ENCODE measurements around the gene ANKRD33B. TPM values are rescaled to one million over a fixed set of nuclear protein-coding genes. Genes with fewer than 3 reads are reported as not detected.
"Not testable (repeated sequence)": the region's sequence is repeated elsewhere in the genome, so short reads cannot be mapped to it uniquely, and the experiment has no call there.

ANKRD33B gene
- total and polyA plus RNA-seq, 2 donors, result 4.4 to 4.7 TPM

- no peak for DNase-seq (ENCODE audit: extremely low spot score)
- no peaks in the 10 kb centered on the region for H3K4me1 ChIP-seq (ENCODE audit: insufficient read depth)
- whole genome bisulfite sequencing, result 88% methylated on average over 10 of the region's 10 CpGs
- H3K27ac ChIP-seq (ENCODE audit: low read depth), result no peak overlapping the region
- no peak overlapping the region for H3K4me3 ChIP-seq (ENCODE audit: low read depth, low read length)
- no peaks in the 10 kb centered on the region for H3K36me3 ChIP-seq (ENCODE audit: insufficient read depth)
Measured at GRCh38 chr5:10623305-10623910, 59.5 kb downstream of the ANKRD33B start.

GRCh38 chr5:10624206-10624605 lies 60.3 kb downstream of the ANKRD33B start:
- DNase-seq (ENCODE audit: extremely low spot score), result no peak
- no peak overlapping the region for H3K4me3 ChIP-seq (ENCODE audit: low read depth, low read length)

GRCh38 chr5:10624679-10625078 lies 60.8 kb downstream of the ANKRD33B start:
- H3K4me1 ChIP-seq (ENCODE audit: insufficient read depth), result no peaks in the 10 kb centered on the region
- H3K4me3 ChIP-seq (ENCODE audit: low read depth, low read length), result no peak overlapping the region
- H3K36me3 ChIP-seq (ENCODE audit: insufficient read depth), result no peaks in the 10 kb centered on the region
- DNase-seq (ENCODE audit: extremely low spot score), result no peak
- no peak overlapping the region for H3K27ac ChIP-seq (ENCODE audit: low read depth)
- 96% methylated on average over 6 of the region's 6 CpGs for WGBS

More at GRCh38 chr5:10624206-10624605, 60.3 kb downstream of the ANKRD33B start:
- Histone ChIP-seq H3K36me3 (ENCODE audit: insufficient read depth) (no peaks in the 10 kb centered on the region), H3K4me1 (ENCODE audit: insufficient read depth) (no peaks in the 10 kb centered on the region), H3K27ac (ENCODE audit: low read depth) (no peak overlapping the region)
- 90% methylated on average over 11 of the region's 11 CpGs for WGBS

- DNase-seq (ENCODE audit: extremely low spot score), result no peak
- Histone ChIP-seq H3K27ac (ENCODE audit: low read depth) (no peak overlapping the region), H3K4me1 (ENCODE audit: insufficient read depth) (no peaks in the 10 kb centered on the region), H3K36me3 (ENCODE audit: insufficient read depth) (no peaks in the 10 kb centered on the region), H3K4me3 (ENCODE audit: low read depth, low read length) (no peak overlapping the region)
- 95% methylated on average over 15 of the region's 15 CpGs for WGBS
Measured at GRCh38 chr5:10625700-10626472, 62.0 kb downstream of the ANKRD33B start.

- no peak for DNase-seq (ENCODE audit: extremely low spot score)
- no peak overlapping the region for H3K27ac ChIP-seq (ENCODE audit: low read depth)
- WGBS, result 47% methylated on average over 12 of the region's 12 CpGs
Measured at GRCh38 chr5:10626473-10627013, 62.7 kb downstream of the ANKRD33B start.

GRCh38 chr5:10627160-10627701 lies 63.4 kb downstream of the ANKRD33B start:
- H3K4me1 ChIP-seq (ENCODE audit: insufficient read depth), result no peaks in the 10 kb centered on the region
- H3K27ac ChIP-seq (ENCODE audit: low read depth), result peak overlapping the region; percentile 76
- no peak for DNase-seq (ENCODE audit: extremely low spot score)
- 6% methylated on average over 12 of the region's 12 CpGs for WGBS
- H3K4me3 ChIP-seq (ENCODE audit: low read depth, low read length), result no peak overlapping the region
- H3K36me3 ChIP-seq (ENCODE audit: insufficient read depth), result no peaks in the 10 kb centered on the region

More at GRCh38 chr5:10626473-10627013, 62.7 kb downstream of the ANKRD33B start:
- Histone ChIP-seq H3K4me3 (ENCODE audit: low read depth, low read length) (no peak overlapping the region), H3K36me3 (ENCODE audit: insufficient read depth) (no peaks in the 10 kb centered on the region), H3K4me1 (ENCODE audit: insufficient read depth) (no peaks in the 10 kb centered on the region)

GRCh38 chr5:10628601-10629000 lies 64.7 kb downstream of the ANKRD33B start:
- no peak for DNase-seq (ENCODE audit: extremely low spot score)
- no peaks in the 10 kb centered on the region for H3K4me1 ChIP-seq (ENCODE audit: insufficient read depth)
- H3K36me3 ChIP-seq (ENCODE audit: insufficient read depth), result no peaks in the 10 kb centered on the region
- 91% methylated on average over 7 of the region's 7 CpGs for WGBS
- no peak overlapping the region for H3K27ac ChIP-seq (ENCODE audit: low read depth)
- H3K4me3 ChIP-seq (ENCODE audit: low read depth, low read length), result no peak overlapping the region

GRCh38 chr5:10629682-10630081 lies 65.8 kb downstream of the ANKRD33B start:
- H3K36me3 ChIP-seq (ENCODE audit: insufficient read depth), result no peaks in the 10 kb centered on the region
- H3K4me1 ChIP-seq (ENCODE audit: insufficient read depth), result no peaks in the 10 kb centered on the region
- no peak overlapping the region for H3K4me3 ChIP-seq (ENCODE audit: low read depth, low read length)
- H3K27ac ChIP-seq (ENCODE audit: low read depth), result no peak overlapping the region
- DNase-seq (ENCODE audit: extremely low spot score), result no peak
- WGBS, result 97% methylated on average over 5 of the region's 5 CpGs

GRCh38 chr5:10630126-10630525 lies 66.3 kb downstream of the ANKRD33B start:
- Histone ChIP-seq H3K36me3 (ENCODE audit: insufficient read depth) (no peaks in the 10 kb centered on the region), H3K4me3 (ENCODE audit: low read depth, low read length) (no peak overlapping the region), H3K4me1 (ENCODE audit: insufficient read depth) (no peaks in the 10 kb centered on the region), H3K27ac (ENCODE audit: low read depth) (no peak overlapping the region)
- 87% methylated on average over 5 of the region's 5 CpGs for WGBS
- no peak for DNase-seq (ENCODE audit: extremely low spot score)

GRCh38 chr5:10630744-10631143 lies 66.9 kb downstream of the ANKRD33B start:
- H3K36me3 ChIP-seq (ENCODE audit: insufficient read depth); DNase-seq (ENCODE audit: extremely low spot score); H3K4me1 ChIP-seq (ENCODE audit: insufficient read depth); H3K27ac ChIP-seq (ENCODE audit: low read depth); H3K4me3 ChIP-seq (ENCODE audit: low read depth, low read length): not testable (repeated sequence)
- 91% methylated on average over 4 of the region's 4 CpGs for WGBS

GRCh38 chr5:10631316-10631996 lies 67.6 kb downstream of the ANKRD33B start:
- 89% methylated on average over 18 of the region's 18 CpGs for WGBS

GRCh38 chr5:10632110-10632761 lies 68.4 kb downstream of the ANKRD33B start:
- WGBS, result 80% methylated on average over 23 of the region's 23 CpGs
- Histone ChIP-seq H3K36me3 (ENCODE audit: insufficient read depth) (no peaks in the 10 kb centered on the region), H3K27ac (ENCODE audit: low read depth) (no peak overlapping the region), H3K4me1 (ENCODE audit: insufficient read depth) (no peaks in the 10 kb centered on the region), H3K4me3 (ENCODE audit: low read depth, low read length) (no peak overlapping the region)
- no peak for DNase-seq (ENCODE audit: extremely low spot score)

More at GRCh38 chr5:10631316-10631996, 67.6 kb downstream of the ANKRD33B start:
- H3K4me1 ChIP-seq (ENCODE audit: insufficient read depth), result no peaks in the 10 kb centered on the region
- H3K27ac ChIP-seq (ENCODE audit: low read depth), result no peak overlapping the region
- H3K36me3 ChIP-seq (ENCODE audit: insufficient read depth), result no peaks in the 10 kb centered on the region
- DNase-seq (ENCODE audit: extremely low spot score), result no peak
- no peak overlapping the region for H3K4me3 ChIP-seq (ENCODE audit: low read depth, low read length)
